ENCODE data around the gene CRISPLD2. TPM values are rescaled to one million over a fixed set of nuclear protein-coding genes. Genes with fewer than 3 reads are reported as not detected.

Gene CRISPLD2
- total and polyA plus RNA-seq, 9 of the 15 experiments (the other 6 are each of a cell fraction or from before 2014, with no cell fraction given), result 0.03 to 0.24 (median 0.04) TPM; not detected in 4

GRCh38 chr16:84952335-84953189 is 132.8 kb downstream of the CRISPLD2 start (continued):
- TF ChIP-seq YY1 (IDR thresholded peaks at IDR 0.05; ENCODE audit: borderline replicate concordance in 1 of 3, control insufficient read depth in 1 of 3, extremely low read depth in 1 of 3, insufficient read depth in 3 of 3, insufficient read length in 1 of 3, insufficient replicate concordance in 2 of 3, low read depth in 1 of 3, low read length in 2 of 3), result peak in 2 of 3 experiments; percentile 44 to 62
- peak in 1 of 2 experiments; percentile 93; a peak in 2 of 4 replicates for TF ChIP-seq NONO (IDR thresholded peaks at IDR 0.05; ENCODE audit: low read depth in 2 of 2, low read length in 1 of 2)
- TF ChIP-seq CTCF (IDR thresholded peaks at IDR 0.05 in 2 of 3, conservative IDR thresholded peaks at IDR 0.05 in 1 of 3; ENCODE audit: insufficient read depth in 2 of 3, low read depth in 1 of 3, low read length in 3 of 3), result peak; percentile 91 to 98 (median 93)
- peak; percentile 94 for TF ChIP-seq TRIM24 (IDR thresholded peaks at IDR 0.05)
- peak; percentile 81 to 94 for TF ChIP-seq TBL1XR1 (IDR thresholded peaks at IDR 0.05; ENCODE audit: low read length in 2 of 2)
- TF ChIP-seq PHF21A (IDR thresholded peaks at IDR 0.05; ENCODE audit: borderline replicate concordance, low read depth), result peak; percentile 97
- no peak for TF ChIP-seq SRSF9 (IDR thresholded peaks at IDR 0.05; ENCODE audit: borderline replicate concordance, low read depth, low read length)
- no peak for TF ChIP-seq PCBP2 (IDR thresholded peaks at IDR 0.05; ENCODE audit: low read depth, low read length, poor library complexity, severe bottlenecking)
- no peak; the same call in 1 of the 2 replicates for TF ChIP-seq TARDBP (IDR thresholded peaks at IDR 0.05)
- TF ChIP-seq PRMT5 (CRISPR knock-in tag; IDR thresholded peaks at IDR 0.05), result no peak
- TF ChIP-seq ZBTB49 (CRISPR knock-in tag; IDR thresholded peaks at IDR 0.05; ENCODE audit: borderline replicate concordance), result no peak
- peak; percentile 83 for TF ChIP-seq MYC (IDR thresholded peaks at IDR 0.05; ENCODE audit: low read depth, low read length)
- TF ChIP-seq MYC (CRISPR knock-in tag; IDR thresholded peaks at IDR 0.05; ENCODE audit: borderline replicate concordance, low read depth), result no peak
- TF ChIP-seq ZNF764 (CRISPR knock-in tag; IDR thresholded peaks at IDR 0.05; ENCODE audit: low read depth), result no peak
- TF ChIP-seq ZNF395 (CRISPR knock-in tag; IDR thresholded peaks at IDR 0.05), result peak; percentile 96
- peak; percentile 69 for TF ChIP-seq ATF7 (IDR thresholded peaks at IDR 0.05)
- TF ChIP-seq NR2C1 (IDR thresholded peaks at IDR 0.05), result 0 out of 2 replicates have a peak, but pooled peaks have one; percentile 14
- peak; percentile 70 for TF ChIP-seq NR2C1 (tag; IDR thresholded peaks at IDR 0.05)
- no peak for TF ChIP-seq HNRNPUL1 (IDR thresholded peaks at IDR 0.05; ENCODE audit: low read length)
- TF ChIP-seq ZNF274 (IDR thresholded peaks at IDR 0.05; ENCODE audit: borderline replicate concordance, low read depth, low read length), result peak; percentile 75; the same call in 1 of the 2 replicates
- TF ChIP-seq TEAD4 (IDR thresholded peaks at IDR 0.05; ENCODE audit: low read length), result peak; percentile 95
- TF ChIP-seq TEAD4 (CRISPR knock-in tag; IDR thresholded peaks at IDR 0.05; ENCODE audit: borderline replicate concordance), result no peak
